Right renal pelvis (tissue), 4 donors: ENCODE data around the gene CEP104. TPM values are rescaled to one million over a fixed set of nuclear protein-coding genes. Genes with fewer than 3 reads are reported as not detected.

Experiments used
- DNase-seq, 4 donors: peaks; one replicate each; pipeline ENCODE4 v3.0.0-alpha.2; 2013; ENCODE audit warnings: low read depth in 4 of 4, low spot score in 3 of 4, missing footprints in 1 of 4
- polyA plus RNA-seq, 4 donors: library from polyadenylated mRNA; unstranded; fragments of 120-200 nt; gene quantifications; one replicate each; pipeline ENCODE4 v1.2.1, GENCODE V29; 2013; ENCODE audit not compliant: insufficient read length in 4 of 4

CEP104 gene
- polyA plus RNA-seq, 4 donors, result 30.0 to 36.2 (median 33.9) TPM

- no peak for DNase-seq
These were observed 88.1 kb downstream of the CEP104 start for GRCh38 chr1:3768811-3769390.

- DNase-seq, result no peak
These were observed 89.6 kb downstream of the CEP104 start for GRCh38 chr1:3767328-3767925.

- DNase-seq, result no peak
These were observed 93.5 kb downstream of the CEP104 start for GRCh38 chr1:3763351-3764125.

- DNase-seq, result no peak
These were observed 94.2 kb downstream of the CEP104 start for GRCh38 chr1:3762873-3763228.

- no peak for DNase-seq
These were observed 94.7 kb downstream of the CEP104 start for GRCh38 chr1:3762151-3762872.

Other genes starting within 250 kb of the CEP104 start
- 10 to 100 TPM in 2 of 4 donors, 1 to 10 TPM in 2; 9.0 to 15.6 (median 10.5) TPM for gene MEGF6, start 245.7 kb downstream of the CEP104 start, polyA plus RNA-seq
- gene TPRG1L, start 232.2 kb downstream of the CEP104 start, polyA plus RNA-seq, result 10 to 100 TPM; 42.5 to 50.0 (median 46.1) TPM
- 10 to 100 TPM; 17.4 to 21.1 (median 19.7) TPM for gene WRAP73, start 207.1 kb downstream of the CEP104 start, polyA plus RNA-seq
- under 1 TPM; 0.55 to 0.70 (median 0.62) TPM for gene TP73, start 204.7 kb downstream of the CEP104 start, polyA plus RNA-seq
- gene CCDC27, start 104.8 kb downstream of the CEP104 start, polyA plus RNA-seq, result under 1 TPM; 0.20 to 0.22 (median 0.21) TPM
- gene SMIM1, start 84.5 kb downstream of the CEP104 start, polyA plus RNA-seq, result 10 to 100 TPM; 11.4 to 18.4 (median 14.5) TPM
- 10 to 100 TPM; 66.6 to 75.8 (median 69.8) TPM for gene LRRC47, start 60.7 kb downstream of the CEP104 start, polyA plus RNA-seq
- 1 to 10 TPM; 5.7 to 8.6 (median 6.9) TPM for gene DFFB, start 265 bp upstream of the CEP104 start, polyA plus RNA-seq
- 10 to 100 TPM; 25.1 to 31.2 (median 29.3) TPM for gene C1orf174, start 43.1 kb upstream of the CEP104 start, polyA plus RNA-seq